GM19023 (cell line): ENCODE results near the gene MYO6.
A peak's percentile ranks its signal among the peaks of the same experiment; 100 is the strongest.

Experiments
- ATAC-seq: cut with Tn5 transposase; IDR thresholded peaks from one replicate; pipeline ENCODE4 v1.9.1; 2021; ENCODE audit warnings: mild to moderate bottlenecking, moderate library complexity; ENCODE audit not compliant: unreplicated experiment

MYO6 gene

GRCh38 chr6:75819776-75820487 lies 70.9 kb downstream of the MYO6 start:
- no peak for ATAC-seq

DNA sequence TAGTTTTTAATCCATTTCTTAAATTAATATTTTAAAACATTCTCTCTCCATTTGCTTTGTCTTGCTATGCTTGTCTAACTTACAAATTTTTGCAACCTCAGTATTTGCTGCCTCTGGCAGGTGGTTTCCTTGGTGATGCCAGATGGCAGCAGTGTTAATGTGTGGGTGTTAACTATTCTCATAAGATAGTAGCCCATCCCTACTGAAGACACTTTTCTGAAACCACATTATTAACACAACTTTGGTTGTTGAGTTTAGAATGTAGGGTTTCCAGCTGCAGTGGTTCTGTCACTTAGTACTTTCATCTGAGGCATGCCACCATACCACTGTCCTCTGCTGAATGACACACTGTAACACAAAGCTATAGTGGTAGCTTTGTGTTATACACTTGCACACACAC lies 75.1 kb downstream of the MYO6 start:
- ATAC-seq = peak; percentile 73

GRCh38 chr6:75827163-75827562 lies 78.1 kb downstream of the MYO6 start:
- no peak for ATAC-seq

DNA sequence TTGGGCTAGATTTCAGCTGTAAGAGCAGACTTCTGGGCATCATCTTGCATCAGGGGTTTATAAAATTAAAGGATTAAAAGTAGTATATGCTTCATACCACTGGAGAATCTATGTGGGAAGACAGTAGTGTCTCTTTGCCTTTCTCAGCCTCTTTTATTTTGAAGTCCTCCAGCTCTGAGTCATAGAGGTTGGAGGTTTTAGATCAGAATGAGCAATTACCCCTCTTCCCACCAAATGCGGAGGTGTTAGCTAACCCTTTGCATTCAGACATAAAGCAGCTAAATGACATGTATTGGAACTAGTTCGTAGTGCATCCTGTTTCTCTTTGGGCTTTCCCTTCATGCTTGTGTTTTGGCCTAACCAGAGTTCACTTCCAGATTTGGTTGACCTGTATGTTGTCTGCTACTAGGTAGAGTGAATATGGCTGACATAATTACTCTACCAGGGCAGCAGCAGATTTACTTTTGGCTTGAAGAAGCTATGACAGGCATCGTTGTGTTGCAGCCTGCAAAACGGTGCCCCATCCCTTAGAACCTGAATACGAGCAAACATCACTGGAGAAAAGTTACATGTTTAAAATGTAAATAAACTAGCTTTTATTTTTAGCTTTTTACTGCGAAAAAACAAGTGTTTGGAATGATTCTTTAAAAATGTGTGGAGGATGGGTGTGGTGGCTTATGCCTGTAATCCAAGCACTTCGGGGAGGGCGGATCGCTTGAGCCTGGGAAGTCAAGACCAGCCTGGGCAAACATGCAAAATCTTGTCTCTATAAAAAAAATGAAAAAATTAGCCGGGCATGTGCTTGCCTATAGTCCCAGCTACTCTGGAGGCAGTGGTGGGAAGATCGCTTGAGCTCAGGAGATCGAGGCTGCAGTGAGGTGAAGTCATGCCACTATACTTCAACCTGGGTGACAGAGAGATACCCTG lies 82.2 kb downstream of the MYO6 start:
- ATAC-seq = peak; percentile 76

DNA sequence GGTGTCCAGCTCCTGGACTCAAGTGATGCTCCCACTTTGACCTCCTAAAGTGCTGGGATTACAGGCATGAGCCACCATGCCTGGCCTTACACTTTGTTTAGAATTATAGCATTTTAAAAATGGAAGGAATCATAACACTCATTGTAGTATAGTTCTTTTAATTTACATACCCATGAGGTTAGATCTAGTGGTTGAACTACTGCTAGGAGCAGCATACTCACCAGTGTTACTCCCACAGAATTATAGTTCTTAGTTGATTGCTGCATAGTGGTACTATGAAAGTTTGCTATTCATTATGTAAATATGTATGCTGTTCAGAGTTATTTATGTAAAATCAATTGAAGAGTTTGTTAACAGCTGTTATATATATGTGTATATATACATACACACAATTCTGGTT lies 85.4 kb downstream of the MYO6 start:
- ATAC-seq = no peak

DNA sequence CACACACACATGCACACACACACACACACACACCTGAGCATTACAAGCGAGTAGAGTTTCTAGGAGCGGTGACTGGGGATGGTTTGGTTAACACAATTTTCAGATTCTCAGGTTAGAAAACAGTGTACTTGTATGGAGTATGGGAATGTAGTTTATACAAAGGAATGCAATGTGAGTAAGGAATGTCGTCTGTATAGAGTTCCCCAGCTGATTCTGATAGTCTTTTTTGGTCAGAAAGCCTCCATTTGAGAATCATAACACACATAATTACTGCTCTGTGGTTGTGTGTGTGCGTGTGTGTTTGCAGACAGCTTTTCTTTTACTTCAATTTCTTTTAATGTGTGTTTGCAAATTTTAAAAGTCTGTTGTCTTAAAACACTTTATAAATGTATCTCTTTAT lies 93.2 kb downstream of the MYO6 start:
- no peak for ATAC-seq

- ATAC-seq = no peak
Observed at GRCh38 chr6:75842732-75843131, 93.7 kb downstream of the MYO6 start.

DNA sequence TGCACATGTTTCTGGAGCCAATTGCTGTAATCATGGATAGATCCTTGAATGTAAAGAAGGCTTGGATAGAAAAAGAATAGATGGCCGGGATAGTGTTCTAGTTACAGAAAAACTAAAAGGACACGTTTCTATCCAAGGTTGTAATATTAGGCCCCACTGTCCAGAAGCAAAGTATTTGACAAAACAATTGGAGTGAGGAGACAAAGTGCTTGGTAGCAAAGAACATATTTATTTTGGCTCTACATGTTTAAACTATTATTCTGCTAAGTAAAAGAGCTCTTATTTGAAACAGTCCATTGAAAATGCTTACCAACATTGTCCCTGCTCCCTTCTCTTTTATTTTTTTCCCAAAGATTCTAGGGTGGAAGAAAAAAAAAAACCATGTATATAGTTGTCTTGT lies 94.4 kb downstream of the MYO6 start:
- ATAC-seq = no peak

GRCh38 chr6:75848274-75848673 lies 99.2 kb downstream of the MYO6 start:
- no peak for ATAC-seq

DNA sequence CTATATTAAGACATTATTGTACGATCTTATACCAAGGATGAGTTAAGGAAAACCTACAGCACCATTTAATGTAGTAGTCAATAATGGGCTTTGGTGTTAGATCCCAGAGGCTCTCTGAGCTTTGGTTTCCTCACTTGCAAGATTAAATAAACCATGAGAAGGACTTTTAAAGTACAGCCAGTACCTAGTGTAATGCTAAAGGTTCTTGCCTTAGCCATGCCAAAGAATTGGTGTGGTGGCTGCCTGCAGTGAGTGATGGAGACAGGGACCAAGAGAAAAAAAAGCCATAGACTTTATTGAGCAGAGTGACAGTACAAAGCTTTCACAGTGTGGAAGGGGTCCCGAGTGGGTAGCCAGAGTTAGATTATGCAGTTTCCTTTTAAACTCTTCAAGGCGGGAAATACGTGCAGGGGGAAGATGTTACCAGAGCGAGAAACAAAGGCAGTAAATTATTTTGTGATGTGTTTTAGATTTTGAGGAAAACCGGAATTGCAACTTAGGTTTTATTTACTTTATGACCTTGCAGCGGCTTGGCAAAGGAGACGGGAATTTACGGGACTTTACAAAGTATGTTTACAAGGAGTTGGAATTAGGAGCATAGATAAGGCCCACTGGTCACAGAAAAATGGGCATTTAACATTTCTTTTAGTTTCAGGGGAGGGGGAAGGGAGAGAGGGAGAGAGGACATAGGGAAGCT lies 100.4 kb downstream of the MYO6 start:
- ATAC-seq = no peak

DNA sequence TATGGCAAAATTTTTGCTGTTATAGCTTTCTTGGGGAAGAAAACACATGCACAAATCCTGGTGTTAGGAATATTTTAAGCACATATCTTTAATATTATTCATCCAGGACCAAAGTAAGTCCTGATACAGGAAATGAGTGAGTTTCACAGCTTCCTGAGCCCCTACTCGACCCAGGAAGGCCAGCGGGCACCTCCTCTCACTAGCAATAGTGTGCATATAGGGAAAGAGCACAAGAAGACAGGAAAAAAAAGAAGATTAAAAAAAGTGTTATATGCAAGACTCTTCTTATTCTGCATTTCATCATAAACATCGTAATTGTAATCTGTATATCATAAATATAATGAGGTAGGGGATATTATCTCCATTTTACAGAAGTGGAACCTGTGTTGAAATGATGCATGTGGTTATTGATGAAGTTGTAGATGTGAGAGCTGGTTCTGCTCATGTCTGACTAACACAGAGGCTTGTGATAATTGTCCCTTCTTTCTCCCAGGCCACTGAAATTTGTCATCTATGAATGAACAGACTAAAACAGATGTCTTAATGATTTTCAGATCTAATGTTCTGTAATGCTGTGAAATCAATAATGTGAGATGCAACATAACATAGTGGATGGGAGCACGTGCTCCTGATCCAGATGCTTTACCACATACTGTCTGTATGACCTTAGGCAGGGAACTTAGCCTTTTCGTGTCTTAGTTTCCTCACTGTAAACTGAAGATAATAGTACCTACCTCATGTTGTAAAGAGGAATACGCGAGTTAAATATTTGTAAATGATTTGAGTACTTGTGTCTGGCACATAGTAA lies 101.2 kb downstream of the MYO6 start:
- ATAC-seq = no peak

GRCh38 chr6:75852721-75853120 lies 103.7 kb downstream of the MYO6 start:
- ATAC-seq = no peak

DNA sequence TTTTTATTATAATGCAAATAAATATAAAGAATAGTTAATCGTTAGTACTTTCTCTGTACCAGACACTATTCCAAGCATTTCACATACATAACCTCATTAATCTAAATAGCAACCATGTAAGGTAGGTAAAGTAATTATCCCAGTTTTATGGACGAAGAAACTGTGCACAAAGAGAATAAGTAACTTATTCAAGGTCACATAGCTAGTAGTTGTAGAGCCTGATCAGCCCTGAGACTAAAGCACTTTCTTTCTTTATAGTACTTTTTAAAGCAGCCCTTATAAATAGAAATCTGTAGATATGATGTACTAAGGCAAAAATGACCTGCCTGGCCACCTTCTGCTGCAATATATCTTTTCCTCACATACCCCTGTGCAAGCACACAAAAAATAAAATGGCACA lies 104.8 kb downstream of the MYO6 start:
- no peak for ATAC-seq

- ATAC-seq = no peak
Observed at GRCh38 chr6:75855052-75855451, 106.0 kb downstream of the MYO6 start.

DNA sequence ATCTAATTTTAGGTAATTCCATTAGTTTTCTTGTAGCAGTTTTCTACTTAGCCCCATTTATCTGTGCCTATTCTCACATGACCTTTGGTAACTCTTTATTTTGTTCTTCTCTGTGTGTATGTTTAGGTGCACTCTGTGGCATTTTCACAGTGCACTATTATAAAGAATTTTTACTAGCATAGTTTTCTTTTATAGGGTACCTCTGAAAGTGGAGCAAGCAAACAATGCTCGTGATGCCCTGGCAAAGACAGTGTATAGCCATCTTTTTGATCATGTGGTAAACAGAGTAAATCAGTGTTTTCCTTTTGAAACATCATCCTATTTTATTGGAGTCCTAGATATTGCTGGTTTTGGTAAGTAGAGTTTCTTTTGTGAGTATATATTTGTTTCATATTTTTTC lies 107.9 kb downstream of the MYO6 start:
- ATAC-seq = no peak

DNA sequence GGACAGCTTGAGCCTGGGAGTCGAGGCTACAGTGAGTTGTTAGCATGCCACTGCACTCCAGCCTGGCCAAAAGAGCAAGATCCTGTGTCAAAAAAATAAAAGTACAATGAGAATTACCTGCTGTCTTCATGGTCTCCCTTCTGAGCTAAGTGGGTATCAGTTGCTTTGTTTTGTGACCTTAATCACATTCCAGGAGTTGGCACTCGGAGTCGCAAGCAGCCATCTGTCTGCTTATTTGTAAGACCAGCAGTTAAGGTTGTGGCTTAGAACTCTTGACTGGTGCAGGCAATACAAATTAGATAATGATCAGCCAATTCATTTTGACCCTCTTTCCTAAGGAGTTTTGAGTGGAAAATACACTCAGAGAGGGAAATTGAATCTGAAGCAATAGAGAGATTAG lies 114.0 kb downstream of the MYO6 start:
- no peak for ATAC-seq

DNA sequence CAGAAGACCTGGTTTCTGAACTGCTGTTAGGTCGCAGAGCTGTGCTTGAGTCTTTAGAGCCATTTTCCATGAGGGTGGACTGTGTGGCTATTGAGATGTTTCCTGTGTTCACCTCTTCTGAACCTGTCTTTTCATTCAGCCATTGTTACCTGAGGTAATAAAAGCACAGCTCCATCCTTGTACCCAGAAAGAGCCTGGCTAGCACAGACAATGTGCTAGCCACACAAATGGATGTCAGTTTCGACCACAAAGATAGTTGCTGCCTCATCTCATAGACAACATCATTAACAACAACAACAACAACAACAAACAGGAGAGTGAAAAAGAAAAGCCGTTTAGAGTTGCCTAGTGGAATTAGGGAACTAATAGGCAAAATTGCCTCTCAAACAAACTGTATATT lies 114.7 kb downstream of the MYO6 start:
- no peak for ATAC-seq

DNA sequence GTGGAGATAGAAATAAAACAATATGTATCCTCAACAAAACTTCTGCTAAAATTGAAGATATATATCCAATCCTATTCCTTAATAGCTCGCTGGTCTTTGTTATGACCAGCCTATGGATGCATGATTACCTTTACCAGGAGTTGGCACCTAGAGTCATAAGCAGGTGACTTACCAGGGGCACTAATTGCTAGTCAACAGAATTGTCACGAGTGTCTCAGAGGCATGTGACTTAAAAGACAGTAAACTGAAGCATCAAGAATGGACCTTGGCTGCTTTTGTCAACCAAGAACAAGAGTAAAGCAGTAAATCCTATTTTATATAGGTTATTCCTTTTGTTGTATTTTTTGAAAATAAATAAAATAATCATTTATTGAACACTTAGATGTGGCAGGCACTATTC lies 115.4 kb downstream of the MYO6 start:
- ATAC-seq = no peak

DNA sequence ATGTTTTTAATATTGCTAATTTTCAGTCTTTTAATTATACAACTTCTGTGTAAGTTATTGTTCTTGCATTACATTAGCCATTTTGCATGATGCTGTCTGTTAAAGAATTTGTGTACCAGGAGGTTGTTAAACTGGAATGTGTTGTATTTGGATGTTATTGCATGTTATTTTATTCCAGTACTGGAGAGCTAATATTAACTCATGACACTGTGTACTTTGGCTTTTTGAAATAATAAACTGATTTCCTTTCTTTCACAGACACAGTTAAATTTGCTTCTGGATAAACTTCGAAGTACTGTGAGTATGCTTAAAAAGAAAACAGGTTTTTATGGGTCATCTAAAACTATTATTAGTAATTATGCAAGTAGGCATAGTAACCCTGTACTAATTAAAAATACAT lies 121.3 kb downstream of the MYO6 start:
- ATAC-seq = no peak

DNA sequence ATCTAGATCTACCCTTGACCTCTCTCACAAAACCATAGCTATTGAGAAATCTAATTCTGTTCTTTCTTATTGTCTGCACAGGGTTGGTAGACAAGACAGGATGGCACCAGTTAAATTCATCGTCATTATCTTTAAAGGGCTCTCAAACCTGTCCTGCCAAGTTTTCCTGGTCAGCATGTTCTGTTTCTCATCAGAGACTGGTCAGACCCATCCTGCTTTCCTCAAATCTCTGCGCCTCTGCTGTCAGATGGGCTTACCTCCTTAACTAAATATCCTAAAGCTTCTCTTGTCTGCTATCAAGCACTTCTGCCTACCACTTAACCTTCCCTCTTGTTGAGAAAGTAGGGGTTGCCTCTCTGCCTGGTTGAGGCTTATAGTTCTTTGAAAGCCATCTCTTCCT lies 125.2 kb downstream of the MYO6 start:
- no peak for ATAC-seq

GRCh38 chr6:75876152-75876551 lies 127.1 kb downstream of the MYO6 start:
- no peak for ATAC-seq
